DOHH2 (cell line): ENCODE results near the gene EPS8L3.

Experiments used
- EZH2phosphoT487 ChIP-seq: fragments of 200-600 bp; sonication (generic); IDR thresholded peaks from 2 replicates; pipeline ENCODE4 v1.6.1; 2017; ENCODE audit warnings: borderline replicate concordance, mild to moderate bottlenecking, antibody characterized with exemption, low read length, moderate library complexity, mixed read lengths
- TF ChIP-seq, protein P1 (sequence below): fragments of 200-600 bp; sonication (generic); IDR thresholded peaks from one replicate; pipeline ENCODE4 v1.5.1; 2014; ENCODE audit warnings: antibody characterized with exemption, mild to moderate bottlenecking, low read depth, low read length; ENCODE audit not compliant: poor library complexity, severe bottlenecking

DNA sequence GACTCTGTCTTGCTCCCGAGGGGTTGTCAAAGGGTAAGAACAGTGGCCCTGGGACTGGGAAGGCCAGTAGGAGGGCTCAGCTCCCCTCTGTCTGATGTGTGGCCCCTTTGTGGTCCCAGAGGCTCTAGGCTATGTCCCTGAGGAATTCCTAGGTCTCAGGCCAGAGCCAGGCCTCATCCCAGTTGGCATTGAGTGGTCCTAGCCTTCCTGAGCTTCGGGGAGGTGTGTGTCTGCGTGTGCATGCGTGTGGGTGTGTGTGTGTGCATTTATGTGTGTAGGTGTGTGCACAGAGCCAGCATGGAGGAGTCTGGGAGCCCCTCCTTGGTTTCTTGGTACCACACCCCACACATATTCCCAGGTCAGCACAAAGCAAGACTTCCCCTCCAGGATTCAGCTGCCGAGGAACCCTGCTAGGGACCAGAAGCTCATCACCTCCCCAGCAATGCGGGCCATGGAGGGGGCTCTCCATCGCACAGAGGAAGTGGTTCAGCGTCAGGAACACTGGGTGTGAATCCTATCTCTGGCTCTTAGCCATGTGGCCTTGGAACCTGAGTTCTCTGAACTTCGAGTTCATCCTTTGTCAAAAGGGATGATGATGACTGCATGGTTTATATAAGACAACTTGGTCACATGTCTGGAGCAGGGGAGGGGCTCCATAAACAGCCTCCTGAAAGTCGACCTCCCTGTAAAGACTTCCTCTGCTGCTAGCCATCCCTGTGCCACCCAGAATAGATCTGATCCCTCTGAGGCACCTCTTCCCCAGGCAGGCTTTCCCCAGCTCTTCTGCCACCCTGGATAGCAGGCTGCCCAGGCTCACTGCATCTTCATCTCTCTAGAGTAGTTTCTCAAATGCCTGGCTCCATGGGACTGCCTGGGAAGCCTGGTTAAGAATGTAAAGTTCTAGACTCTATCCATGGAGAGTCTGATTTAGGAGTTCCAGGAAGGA lies 8.3 kb upstream of the EPS8L3 start:
- TF ChIP-seq, protein P1, sequence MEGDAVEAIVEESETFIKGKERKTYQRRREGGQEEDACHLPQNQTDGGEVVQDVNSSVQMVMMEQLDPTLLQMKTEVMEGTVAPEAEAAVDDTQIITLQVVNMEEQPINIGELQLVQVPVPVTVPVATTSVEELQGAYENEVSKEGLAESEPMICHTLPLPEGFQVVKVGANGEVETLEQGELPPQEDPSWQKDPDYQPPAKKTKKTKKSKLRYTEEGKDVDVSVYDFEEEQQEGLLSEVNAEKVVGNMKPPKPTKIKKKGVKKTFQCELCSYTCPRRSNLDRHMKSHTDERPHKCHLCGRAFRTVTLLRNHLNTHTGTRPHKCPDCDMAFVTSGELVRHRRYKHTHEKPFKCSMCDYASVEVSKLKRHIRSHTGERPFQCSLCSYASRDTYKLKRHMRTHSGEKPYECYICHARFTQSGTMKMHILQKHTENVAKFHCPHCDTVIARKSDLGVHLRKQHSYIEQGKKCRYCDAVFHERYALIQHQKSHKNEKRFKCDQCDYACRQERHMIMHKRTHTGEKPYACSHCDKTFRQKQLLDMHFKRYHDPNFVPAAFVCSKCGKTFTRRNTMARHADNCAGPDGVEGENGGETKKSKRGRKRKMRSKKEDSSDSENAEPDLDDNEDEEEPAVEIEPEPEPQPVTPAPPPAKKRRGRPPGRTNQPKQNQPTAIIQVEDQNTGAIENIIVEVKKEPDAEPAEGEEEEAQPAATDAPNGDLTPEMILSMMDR = no peak
- TF ChIP-seq EZH2phosphoT487 = no peak
